ENCODE results near the gene COX19.

Gene COX19

DNA sequence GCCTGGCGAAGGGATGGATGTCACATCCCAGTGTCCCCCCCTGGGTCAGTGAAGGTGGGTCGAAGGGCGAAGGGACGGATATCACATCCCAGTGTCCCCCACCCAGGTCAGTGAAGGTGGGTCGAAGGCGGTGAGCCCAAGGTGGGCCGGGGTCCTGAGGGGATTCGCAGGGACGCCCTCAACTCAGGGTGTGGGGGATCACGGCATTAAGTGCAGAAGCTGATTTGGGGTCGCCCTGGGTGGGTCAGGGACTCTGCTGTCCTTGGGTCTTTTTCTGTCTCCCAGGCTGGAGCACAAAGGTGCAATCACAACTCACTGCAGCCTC lies 42.7 kb downstream of the COX19 start:
- H3K4me3 Mint-ChIP-seq, result no peak overlapping the region
- TF ChIP-seq, protein P1, sequence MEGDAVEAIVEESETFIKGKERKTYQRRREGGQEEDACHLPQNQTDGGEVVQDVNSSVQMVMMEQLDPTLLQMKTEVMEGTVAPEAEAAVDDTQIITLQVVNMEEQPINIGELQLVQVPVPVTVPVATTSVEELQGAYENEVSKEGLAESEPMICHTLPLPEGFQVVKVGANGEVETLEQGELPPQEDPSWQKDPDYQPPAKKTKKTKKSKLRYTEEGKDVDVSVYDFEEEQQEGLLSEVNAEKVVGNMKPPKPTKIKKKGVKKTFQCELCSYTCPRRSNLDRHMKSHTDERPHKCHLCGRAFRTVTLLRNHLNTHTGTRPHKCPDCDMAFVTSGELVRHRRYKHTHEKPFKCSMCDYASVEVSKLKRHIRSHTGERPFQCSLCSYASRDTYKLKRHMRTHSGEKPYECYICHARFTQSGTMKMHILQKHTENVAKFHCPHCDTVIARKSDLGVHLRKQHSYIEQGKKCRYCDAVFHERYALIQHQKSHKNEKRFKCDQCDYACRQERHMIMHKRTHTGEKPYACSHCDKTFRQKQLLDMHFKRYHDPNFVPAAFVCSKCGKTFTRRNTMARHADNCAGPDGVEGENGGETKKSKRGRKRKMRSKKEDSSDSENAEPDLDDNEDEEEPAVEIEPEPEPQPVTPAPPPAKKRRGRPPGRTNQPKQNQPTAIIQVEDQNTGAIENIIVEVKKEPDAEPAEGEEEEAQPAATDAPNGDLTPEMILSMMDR (IDR thresholded peaks at IDR 0.05), result no peak
- H3K4me1 Mint-ChIP-seq, result peaks cover 22% of the 10 kb centered on the region
- no peaks in the 10 kb centered on the region for H3K36me3 Mint-ChIP-seq (ENCODE audit: low read depth)
- DNase-seq, result no peak
- peaks cover 13% of the 10 kb centered on the region for H3K27me3 Mint-ChIP-seq (ENCODE audit: low read depth, poor library complexity)
- H3K9me3 Mint-ChIP-seq, result no peaks in the 10 kb centered on the region
- H3K27ac Mint-ChIP-seq, result no peak overlapping the region

DNA sequence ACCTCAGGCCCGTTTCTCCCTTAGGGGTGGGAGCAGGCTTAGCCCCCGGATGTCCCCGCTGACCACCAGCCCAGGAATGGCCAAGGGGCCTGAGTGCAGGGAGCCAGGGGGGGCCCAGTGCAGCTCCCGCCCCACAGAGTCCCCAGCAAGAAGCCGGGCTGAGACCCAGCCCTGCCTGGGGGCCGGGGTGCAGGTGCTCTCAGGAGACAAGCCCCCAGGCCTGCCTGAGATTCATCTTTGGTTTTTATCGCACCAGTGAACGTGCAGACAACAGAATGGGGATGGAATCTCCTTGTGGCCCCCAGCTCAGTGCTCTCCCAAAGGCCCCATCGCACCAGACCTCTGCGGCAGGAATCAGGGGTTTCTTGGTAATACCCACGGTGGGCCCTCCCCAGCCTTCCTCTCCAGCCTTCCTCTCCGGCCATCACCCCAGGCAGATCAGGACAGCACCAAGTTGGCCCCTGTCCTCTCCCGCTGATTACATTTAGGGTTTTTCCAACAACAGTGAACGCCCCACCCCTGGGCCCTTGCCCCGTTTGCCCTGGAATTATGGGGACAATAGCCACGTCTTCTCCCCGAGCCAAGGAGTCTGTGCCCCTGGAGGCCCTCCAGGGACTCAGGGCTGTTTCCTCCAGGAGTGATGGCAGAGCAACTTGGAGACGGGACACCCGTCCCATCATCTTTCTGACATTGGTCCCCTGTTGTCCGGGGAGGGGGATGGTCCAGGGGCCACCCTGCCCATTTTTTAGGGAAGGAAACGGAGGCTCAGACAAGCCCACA lies 43.3 kb downstream of the COX19 start:
- Mint-ChIP-seq H3K27ac (no peak overlapping the region), H3K27me3 (ENCODE audit: low read depth, poor library complexity) (peaks cover 16% of the 10 kb centered on the region), H3K4me3 (no peak overlapping the region), H3K4me1 (peaks cover 28% of the 10 kb centered on the region), H3K36me3 (ENCODE audit: low read depth) (no peaks in the 10 kb centered on the region), H3K9me3 (no peaks in the 10 kb centered on the region)
- TF ChIP-seq, protein P1 (IDR thresholded peaks at IDR 0.05), result no peak
- DNase-seq, result no peak

DNA sequence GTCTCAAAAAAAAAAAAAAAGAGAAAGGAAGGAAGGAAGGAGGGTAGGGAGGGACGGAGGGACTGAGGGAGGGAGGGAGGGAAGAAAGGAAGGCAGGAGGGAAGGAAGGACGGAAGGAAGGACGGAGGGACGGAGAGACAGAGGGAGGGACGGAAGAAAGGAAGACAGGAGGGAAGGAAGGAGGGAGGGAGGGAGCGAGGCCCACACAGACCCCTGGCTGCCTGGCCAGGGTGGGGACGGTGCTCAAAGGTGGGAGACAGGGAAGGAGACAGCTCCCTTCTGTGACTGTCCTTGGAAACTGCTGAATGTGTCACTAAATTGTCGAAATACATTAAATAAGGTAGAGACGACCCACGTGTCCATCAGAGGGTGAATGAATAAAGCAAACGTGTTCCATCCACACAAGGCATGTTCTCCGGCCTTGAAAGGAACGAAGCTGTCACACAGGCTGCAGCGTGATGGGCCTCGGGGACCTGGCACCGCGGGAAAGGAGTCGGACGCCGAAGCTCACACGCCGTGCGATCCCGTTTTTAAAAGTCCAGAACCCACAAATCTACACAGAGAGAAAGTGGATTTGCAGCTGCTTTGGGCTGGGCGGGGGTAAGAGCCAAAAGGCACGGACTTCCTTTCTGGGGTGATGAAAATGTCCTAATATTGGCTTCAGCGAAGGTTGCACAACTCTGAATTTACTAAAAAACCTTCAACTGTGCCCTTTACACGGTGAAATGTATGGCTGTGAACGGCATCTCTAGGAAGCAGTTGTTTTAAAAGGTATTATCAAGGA lies 44.2 kb downstream of the COX19 start:
- Mint-ChIP-seq H3K36me3 (ENCODE audit: low read depth) (no peaks in the 10 kb centered on the region), H3K27me3 (ENCODE audit: low read depth, poor library complexity) (peaks cover 16% of the 10 kb centered on the region), H3K9me3 (no peaks in the 10 kb centered on the region), H3K27ac (peak overlapping the region; percentile 35), H3K4me1 (peaks cover 27% of the 10 kb centered on the region), H3K4me3 (no peak overlapping the region)
- TF ChIP-seq, protein P1 (IDR thresholded peaks at IDR 0.05), result no peak
- no peak for DNase-seq

DNA sequence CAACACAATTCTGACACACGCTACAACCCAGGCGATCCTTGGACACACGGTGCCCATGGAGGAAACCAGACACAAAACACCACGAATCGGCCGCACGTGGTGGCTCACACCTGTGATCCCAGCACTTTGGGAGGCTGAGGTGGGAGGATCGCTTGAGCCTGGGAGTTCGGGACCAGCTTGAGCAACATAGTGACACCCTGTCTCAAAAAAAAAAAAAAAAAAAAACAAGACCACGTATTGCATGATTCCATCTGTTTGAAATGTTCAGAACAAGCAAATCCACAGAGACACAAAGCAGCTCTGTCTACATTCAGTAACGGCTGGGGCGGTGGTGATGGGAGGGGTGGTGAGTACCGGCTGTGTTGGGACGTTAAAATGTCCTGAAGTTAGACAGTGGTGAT lies 46.0 kb downstream of the COX19 start:
- Mint-ChIP-seq H3K4me3 (no peak overlapping the region), H3K9me3 (no peaks in the 10 kb centered on the region), H3K27me3 (ENCODE audit: low read depth, poor library complexity) (peaks cover 16% of the 10 kb centered on the region), H3K4me1 (peaks cover 26% of the 10 kb centered on the region), H3K36me3 (ENCODE audit: low read depth) (no peaks in the 10 kb centered on the region), H3K27ac (no peak overlapping the region)
- DNase-seq, result no peak
- TF ChIP-seq, protein P1 (IDR thresholded peaks at IDR 0.05), result no peak

DNA sequence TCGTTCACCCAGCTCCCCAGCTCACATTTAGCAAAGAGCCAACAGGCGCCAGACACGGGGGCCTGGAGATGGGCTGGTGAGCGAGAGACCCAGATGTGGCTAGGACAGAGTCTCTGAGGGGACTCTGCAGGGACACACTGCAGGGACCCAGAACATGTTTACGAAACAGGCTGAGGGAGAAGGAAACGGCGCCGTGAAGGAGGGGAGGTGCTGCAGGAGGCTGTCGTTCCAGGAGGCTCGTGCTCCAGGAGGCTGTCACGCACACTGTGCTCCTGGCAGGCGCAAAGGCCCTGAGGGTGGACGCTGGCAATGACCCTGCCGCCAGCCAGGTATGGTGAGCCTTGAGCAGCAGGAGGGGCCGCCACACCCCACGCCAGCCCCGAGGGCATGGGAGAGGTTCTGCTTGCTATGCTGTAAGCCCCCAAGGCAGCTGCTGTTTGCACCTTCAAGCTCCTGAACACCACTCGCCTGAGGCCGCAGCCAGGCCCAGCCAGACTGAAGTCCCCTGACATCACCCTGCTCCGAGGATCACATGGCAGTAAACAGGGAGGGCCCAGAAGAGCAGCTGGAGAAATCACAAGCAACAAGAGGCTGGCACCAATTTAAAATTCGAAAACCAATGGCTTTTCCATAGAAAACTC lies 48.2 kb downstream of the COX19 start:
- no peak overlapping the region for H3K4me3 Mint-ChIP-seq
- no peak overlapping the region for H3K27ac Mint-ChIP-seq
- peaks cover 34% of the 10 kb centered on the region for H3K4me1 Mint-ChIP-seq
- no peaks in the 10 kb centered on the region for H3K36me3 Mint-ChIP-seq (ENCODE audit: low read depth)
- peaks cover 16% of the 10 kb centered on the region for H3K27me3 Mint-ChIP-seq (ENCODE audit: low read depth, poor library complexity)
- TF ChIP-seq, protein P1 (IDR thresholded peaks at IDR 0.05), result no peak
- H3K9me3 Mint-ChIP-seq, result no peaks in the 10 kb centered on the region
- DNase-seq, result no peak
